Fibroblast of skin of left biceps (primary cell): ENCODE data around the gene COPE.

ENCODE experiments used
- DNase-seq, 2 experiments: peaks; one replicate each; pipeline ENCODE4 v3.0.0-alpha.2; 2013; ENCODE audit warnings: low read depth in 2 of 2

COPE gene

GRCh38 chr19:18895038-18895823, 24.0 kb downstream of the COPE start:
- no peak for DNase-seq

- no peak for DNase-seq
Observed at GRCh38 chr19:18894254-18895037, 24.7 kb downstream of the COPE start.

- no peak for DNase-seq
Observed at GRCh38 chr19:18893587-18894253, 25.5 kb downstream of the COPE start.

- DNase-seq, result no peak
Observed at GRCh38 chr19:18889949-18890745, 29.0 kb downstream of the COPE start.

GRCh38 chr19:18886972-18887371, 32.2 kb downstream of the COPE start:
- DNase-seq, result no peak

GRCh38 chr19:18883526-18884304, 35.5 kb downstream of the COPE start:
- no peak for DNase-seq

- no peak for DNase-seq
Observed at GRCh38 chr19:18881491-18881890, 37.7 kb downstream of the COPE start.

- no peak for DNase-seq
Observed at GRCh38 chr19:18879579-18880373, 39.4 kb downstream of the COPE start.

GRCh38 chr19:18878858-18879578, 40.2 kb downstream of the COPE start:
- DNase-seq, result no peak

- DNase-seq, result no peak
Observed at GRCh38 chr19:18878058-18878797, 41.0 kb downstream of the COPE start.

- no peak for DNase-seq
Observed at GRCh38 chr19:18876865-18877264, 42.3 kb downstream of the COPE start.

- DNase-seq, result no peak
Observed at GRCh38 chr19:18875726-18876125, 43.5 kb downstream of the COPE start.

- no peak for DNase-seq
Observed at GRCh38 chr19:18871543-18871942, 47.6 kb downstream of the COPE start.

- no peak for DNase-seq
Observed at GRCh38 chr19:18870531-18871172, 48.5 kb downstream of the COPE start.

GRCh38 chr19:18869781-18870530, 49.2 kb downstream of the COPE start:
- DNase-seq, result no peak

- DNase-seq, result no peak
Observed at GRCh38 chr19:18869023-18869618, 50.1 kb downstream of the COPE start.

- DNase-seq, result no peak
Observed at GRCh38 chr19:18868380-18869022, 50.7 kb downstream of the COPE start.
